HG02678 (cell line): ENCODE data around the gene UBE2J2.

Experiments
- ATAC-seq: cut with Tn5 transposase; IDR thresholded peaks from one replicate; pipeline ENCODE4 v1.9.1; 2021; ENCODE audit warnings: mild to moderate bottlenecking, moderate library complexity; ENCODE audit not compliant: unreplicated experiment

UBE2J2 gene

GRCh38 chr1:1296070-1297061, 22.7 kb upstream of the UBE2J2 start:
- no peak for ATAC-seq

- ATAC-seq: no peak
Observed at GRCh38 chr1:1295154-1295923, 21.7 kb upstream of the UBE2J2 start.

DNA sequence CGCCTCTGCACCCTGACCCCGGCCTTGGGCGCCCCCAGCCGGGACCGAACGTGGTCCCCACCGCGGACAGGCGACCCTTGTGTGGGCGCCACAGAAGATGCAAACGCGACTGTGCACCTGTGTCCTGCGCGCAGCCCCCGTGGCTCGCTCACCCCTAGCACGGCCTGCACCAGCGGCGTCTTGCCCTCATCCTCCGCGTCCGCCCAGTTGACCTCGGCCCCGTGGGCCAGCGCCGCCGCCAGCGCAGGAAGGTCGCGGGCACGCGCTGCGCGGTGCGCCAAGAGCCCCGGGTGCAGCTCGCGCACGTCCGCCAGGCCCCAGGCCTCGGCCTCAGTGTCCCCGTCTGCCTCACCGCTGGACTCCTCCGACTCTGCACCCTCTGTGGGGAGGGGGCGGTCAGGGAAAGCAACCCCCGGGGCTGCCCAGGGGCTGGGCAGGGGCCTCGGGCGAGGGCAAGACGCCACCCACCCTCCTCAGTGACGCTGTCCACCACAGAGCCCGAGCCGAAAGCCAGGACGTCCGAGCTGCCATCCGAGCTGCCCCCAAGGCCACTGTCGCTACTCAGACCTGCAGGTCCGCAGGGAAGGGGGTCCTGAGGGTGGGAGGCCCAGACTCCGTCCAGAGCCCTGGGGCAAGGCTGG, 20.7 kb upstream of the UBE2J2 start:
- no peak for ATAC-seq

- no peak for ATAC-seq
Observed at GRCh38 chr1:1293263-1294249, 19.9 kb upstream of the UBE2J2 start.

DNA sequence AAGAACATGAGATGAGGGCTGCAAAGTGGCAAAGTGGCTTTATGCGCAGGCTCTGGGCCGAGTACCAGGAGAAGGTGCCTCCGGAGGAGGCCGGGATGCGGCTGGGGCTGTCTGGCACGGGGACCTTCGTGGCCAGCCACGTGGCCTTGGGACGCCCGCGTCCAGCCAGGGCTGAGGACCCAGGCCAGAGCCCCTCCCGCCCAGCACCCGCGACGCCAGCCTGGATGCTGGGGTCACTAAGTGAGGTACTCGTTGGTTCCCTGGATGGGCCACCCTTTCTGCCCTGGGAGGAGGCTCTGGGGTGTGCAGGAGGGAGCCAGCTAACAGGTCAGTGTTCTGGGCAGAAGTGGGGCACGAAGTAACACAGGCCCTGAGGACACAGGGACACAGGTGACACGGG, 19.2 kb upstream of the UBE2J2 start:
- ATAC-seq: no peak

GRCh38 chr1:1292442-1292779, 18.8 kb upstream of the UBE2J2 start:
- no peak for ATAC-seq

- no peak for ATAC-seq
Observed at GRCh38 chr1:1291548-1292441, 18.1 kb upstream of the UBE2J2 start.

- ATAC-seq: no peak
Observed at GRCh38 chr1:1291023-1291528, 17.4 kb upstream of the UBE2J2 start.

- no peak for ATAC-seq
Observed at GRCh38 chr1:1290238-1290731, 16.6 kb upstream of the UBE2J2 start.

- no peak for ATAC-seq
Observed at GRCh38 chr1:1287288-1288110, 13.8 kb upstream of the UBE2J2 start.

GRCh38 chr1:1286313-1287261, 12.9 kb upstream of the UBE2J2 start:
- ATAC-seq: no peak

GRCh38 chr1:1285611-1286311, 12.1 kb upstream of the UBE2J2 start:
- no peak for ATAC-seq

- ATAC-seq: no peak
Observed at GRCh38 chr1:1285102-1285571, 11.5 kb upstream of the UBE2J2 start.

DNA sequence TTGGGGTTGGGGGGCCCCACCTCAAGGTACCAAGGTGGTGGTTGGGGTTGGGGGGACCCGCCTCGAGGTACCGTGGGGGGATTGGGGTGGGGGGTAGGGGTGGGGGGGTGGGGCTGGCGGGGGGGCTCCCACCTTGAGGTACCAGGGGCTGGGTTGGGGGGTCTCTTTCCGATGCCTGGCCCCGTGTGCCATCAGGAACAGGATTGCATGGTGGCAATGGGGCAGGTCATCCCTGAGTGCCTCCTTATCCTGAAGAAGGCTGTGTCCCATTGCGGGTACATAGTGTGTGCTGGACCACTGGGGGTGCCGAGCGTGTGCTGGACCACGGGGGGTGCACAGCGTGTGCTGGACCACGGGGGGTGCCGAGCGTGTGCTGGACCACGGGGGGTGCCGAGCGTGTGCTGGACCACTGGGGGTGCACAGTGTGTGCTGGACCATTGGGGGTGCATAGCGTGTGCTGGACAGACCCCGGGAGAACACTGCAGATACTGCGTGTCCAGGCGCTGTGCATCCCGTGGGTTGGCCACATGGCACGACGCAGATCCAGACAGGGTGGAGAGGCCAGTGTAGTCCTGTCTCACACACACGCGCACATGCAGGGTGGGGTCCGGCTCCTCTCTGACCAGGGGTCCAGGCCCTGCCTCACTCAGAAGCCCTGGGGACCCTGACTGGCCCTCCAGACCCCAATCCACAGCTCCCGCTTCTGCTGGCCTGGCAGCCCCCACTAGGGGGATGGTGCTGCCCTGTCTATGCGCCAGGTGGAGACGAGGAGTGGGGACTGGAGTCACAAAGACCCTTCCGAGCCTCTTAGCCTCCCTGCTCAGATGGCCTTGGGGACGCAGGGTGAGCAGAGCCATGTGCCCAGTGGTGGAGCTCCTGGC, 10.8 kb upstream of the UBE2J2 start:
- ATAC-seq: no peak

DNA sequence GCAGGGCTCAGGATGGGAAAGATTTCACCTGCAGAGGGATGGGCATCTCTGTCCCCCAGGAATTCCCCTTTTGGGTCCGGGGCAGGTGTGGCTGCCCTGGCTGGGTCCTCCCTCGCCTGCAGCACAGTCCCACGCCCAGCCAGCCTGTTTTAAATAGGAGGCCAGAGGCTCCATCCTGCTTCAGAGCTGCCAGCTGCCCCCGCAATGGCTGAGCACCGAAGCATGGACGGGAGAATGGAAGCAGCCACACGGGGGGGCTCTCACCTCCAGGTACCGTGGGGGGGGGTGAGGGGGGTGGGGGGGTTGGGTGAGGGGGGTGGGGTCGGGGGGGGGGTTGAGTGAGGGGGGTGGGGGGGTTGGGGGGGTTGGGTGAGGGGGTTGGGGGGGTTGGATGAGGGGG, 10.2 kb upstream of the UBE2J2 start:
- ATAC-seq: no peak
